GM18505 (cell line): ENCODE measurements around the gene KCNJ9.
A peak's percentile ranks its signal among the peaks of the same experiment; 100 is the strongest.

Source experiments
- ATAC-seq: cut with Tn5 transposase; IDR thresholded peaks from one replicate; pipeline ENCODE4 v1.9.1; 2021; ENCODE audit not compliant: unreplicated experiment
- POLR2A ChIP-seq: IDR thresholded peaks from 4 replicates; pipeline ENCODE4 v1.6.1; 2011; ENCODE audit warnings: borderline replicate concordance; ENCODE audit not compliant: insufficient read depth, insufficient read length; ENCODE audit errors: extremely low read depth

The KCNJ9 gene

DNA sequence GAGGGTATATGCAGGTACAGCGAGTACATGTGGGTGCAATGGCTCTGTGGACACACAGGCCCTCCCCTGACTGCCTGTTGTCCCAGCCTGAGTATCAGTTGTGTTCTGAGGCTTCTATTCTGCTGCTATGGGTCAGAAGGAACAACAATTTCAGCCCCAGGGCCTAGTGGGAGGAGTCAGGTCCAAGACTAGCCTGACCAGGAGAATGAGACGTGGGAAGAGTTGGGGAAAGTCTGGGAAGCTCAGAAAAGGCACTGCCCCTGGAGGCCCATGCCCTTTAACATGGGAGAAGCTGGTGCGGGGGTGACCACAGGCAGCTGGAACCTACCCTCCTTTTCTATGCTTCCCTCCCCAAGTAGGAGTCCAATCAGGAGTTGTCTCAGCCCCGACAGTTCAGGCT, 9.4 kb downstream of the KCNJ9 start:
- no peak for ATAC-seq

DNA sequence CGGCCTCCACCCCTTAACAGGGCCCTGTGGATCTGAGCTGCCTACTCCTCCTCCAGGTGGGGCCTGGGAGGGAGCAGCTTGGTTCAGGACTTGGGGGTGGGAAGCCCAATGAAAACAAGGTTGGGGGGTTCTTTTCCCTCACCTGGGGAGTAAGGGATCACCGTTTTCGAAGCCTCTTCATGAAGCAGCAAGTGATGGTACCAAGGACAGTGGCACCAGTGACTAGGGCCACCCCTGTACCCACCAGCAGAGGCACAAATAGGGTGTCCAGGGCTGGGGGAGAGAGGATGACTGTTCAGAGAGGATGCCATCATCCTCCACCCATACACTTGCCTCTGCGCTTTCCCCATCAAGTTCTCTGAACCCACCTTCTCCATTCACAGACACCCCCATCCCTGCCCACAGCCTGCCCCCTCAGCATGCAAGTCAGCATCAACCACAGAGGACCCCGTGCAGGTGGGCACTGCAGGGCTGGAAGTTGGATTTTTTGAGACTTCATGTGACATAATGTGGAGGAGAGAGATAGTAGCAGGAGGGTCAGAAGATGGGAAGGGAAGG, 10.4 kb downstream of the KCNJ9 start:
- no peak for TF ChIP-seq POLR2A
- no peak for ATAC-seq

More for the DNA sequence above, 9.4 kb downstream of the KCNJ9 start:
- no peak for TF ChIP-seq POLR2A

DNA sequence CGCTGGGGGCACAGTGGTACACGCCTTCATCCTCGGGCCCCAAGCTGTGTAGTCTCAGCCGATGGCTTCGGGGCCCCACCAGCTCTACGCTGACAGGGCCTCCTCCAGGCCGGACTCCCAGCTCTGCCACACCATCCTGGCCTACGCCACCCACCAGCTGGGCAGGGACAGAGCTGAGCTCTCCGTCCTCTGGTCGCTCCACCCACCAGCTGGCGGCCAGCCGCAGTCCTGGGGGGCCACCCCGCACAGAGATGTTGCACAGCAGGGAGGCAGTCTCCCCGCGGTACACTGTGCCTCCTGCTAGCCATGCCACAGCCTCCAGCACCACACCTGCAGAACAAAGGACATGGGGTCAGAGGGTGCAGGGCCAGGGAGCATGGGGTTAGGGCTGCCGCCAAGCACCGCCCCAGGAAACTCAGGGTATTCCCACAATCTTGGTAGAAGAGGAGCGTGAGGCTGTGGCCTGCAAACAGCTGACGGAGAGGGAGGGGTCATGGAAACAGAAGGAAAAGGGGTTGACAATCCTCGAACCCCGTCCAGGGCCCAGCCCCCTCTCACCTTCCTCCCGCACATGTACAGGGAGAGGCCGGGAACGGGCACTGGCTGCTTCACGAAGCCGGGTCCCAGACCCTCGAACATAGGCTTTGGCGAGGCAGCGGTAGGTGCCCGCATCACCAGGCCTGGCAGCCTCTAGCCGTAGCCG, 11.2 kb downstream of the KCNJ9 start:
- TF ChIP-seq POLR2A: no peak
- ATAC-seq: no peak

- no peak for TF ChIP-seq POLR2A
- no peak for ATAC-seq
These were observed 11.7 kb downstream of the KCNJ9 start for GRCh38 chr1:160093069-160093395.

GRCh38 chr1:160093624-160094290, 12.4 kb downstream of the KCNJ9 start:
- TF ChIP-seq POLR2A: no peak
- no peak for ATAC-seq

GRCh38 chr1:160094291-160094625, 12.9 kb downstream of the KCNJ9 start:
- TF ChIP-seq POLR2A: no peak
- ATAC-seq: no peak

DNA sequence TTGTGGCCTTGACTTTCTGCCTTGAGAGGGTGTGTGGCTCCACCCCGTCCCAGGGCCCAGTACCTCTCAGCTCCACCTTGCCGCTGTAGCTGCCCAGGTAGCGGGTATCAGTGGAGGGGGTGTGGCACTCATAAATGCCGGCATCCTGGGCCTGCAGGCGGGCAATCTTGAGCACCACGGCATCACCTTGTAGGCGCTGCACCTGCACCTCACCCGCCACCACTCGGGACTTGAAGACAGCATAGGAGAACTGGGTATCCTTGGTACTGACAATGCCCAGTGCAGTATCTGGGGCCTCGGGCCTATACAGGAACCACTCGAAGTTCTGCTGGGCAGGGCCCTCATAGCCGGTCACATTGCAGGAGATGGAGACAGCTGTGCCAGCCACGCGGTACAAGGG, 13.5 kb downstream of the KCNJ9 start:
- ATAC-seq: no peak
- TF ChIP-seq POLR2A: no peak

DNA sequence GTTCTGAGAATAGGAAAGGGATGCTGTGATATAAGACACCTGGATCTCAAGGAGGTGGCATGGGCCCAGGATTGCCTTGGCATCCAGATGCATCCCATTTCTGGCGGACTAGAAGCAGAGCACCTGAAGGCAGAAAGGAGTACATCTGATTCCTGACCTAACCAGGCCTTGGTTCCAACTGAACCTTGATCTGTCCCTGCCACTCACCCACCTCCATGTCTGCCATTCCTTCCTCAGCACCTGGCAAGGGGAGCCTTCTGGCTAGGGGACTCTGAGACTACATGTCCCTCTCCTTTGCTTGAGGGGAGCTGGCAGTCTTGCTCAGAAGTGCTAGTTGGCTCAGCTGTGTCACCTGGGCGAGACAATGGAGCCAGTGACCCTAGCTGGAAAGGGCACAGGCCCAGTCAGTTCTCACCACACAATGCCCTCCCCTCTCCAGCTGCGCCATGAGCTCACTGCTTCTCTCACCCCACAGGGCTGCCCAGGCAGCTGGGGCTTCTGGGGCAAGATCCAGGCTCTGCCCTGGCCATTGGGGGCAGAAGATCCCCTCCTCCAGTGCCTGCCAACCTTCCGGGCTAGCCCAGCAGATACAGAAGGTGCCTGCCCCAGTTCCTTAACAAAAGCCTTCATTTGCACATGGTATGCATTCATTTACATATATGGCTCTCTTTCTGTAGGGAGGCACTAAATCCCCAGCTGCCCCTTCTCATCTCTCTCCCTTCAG, 14.2 kb downstream of the KCNJ9 start:
- ATAC-seq: no peak
- no peak for TF ChIP-seq POLR2A

- TF ChIP-seq POLR2A: no peak
- ATAC-seq: no peak
These were observed 15.2 kb downstream of the KCNJ9 start for GRCh38 chr1:160096274-160097116.

DNA sequence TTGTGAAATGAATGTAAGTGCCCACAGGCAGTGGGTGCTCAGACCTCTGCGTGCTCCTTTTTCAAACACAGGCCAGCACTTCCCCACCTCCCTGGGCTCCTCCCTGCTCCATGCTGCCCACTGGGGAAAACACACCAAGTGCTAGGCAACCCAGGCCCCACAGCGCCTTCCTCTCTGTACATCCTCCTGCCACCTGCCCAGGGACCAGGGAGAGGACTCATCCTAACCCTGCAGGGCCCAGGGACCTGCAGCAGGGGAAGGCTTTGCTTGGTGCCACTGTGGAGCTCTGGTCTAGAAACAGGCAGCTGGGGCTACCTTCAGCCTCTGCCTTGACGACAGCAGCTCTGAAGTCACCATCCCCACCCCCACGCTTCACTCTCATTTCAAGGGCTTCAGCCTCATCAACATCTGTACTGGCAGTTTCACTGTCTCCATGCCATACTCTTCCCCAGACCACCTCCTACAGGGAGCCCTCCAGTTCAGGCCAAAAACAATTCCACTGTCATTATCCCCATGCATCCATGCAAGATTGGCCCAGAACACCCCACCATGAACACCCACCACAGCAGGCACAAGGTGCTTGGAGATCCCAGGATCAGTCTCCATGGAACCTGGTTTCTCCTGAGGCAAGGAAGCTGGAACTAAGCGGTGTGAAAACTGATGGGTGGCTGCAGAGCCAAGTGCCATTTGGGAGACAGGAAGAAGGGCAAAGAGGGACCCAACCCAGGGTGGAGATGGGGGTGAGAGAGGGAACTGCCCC, 16.0 kb downstream of the KCNJ9 start:
- TF ChIP-seq POLR2A: no peak
- ATAC-seq: no peak

- peak; percentile 48 for ATAC-seq
- peak; percentile 35 for TF ChIP-seq POLR2A
These were observed 16.8 kb downstream of the KCNJ9 start, which contains the start of gene IGSF8 for GRCh38 chr1:160097911-160098851. Gene IGSF8 (minus strand): TSS chr1:160098619. CDS start chr1:160098472, 147 bp downstream.
